Hypothalamus (tissue), 51 donors: Measurements from ENCODE around the gene TMEM144.

Source experiments
- DNase-seq, 51 donors: peaks; one replicate each; lab custom pipeline; 2025; lab: John Stamatoyannopoulos, UW

TMEM144 gene

GRCh38 chr4:158209825-158210807 is at the start of gene TMEM144:
Gene TMEM144 (plus strand): TSS chr4:158210486. CDS start chr4:158212668, 2,182 bp downstream.
- DNase-seq, result peak; percentile 48 to 96 (median 87)

GRCh38 chr4:158161551-158162354 is 48.5 kb upstream of the TMEM144 start:
- no peak for DNase-seq

GRCh38 chr4:158162631-158163030 is 47.7 kb upstream of the TMEM144 start:
- DNase-seq, result no peak

- peak in 10 of 51 donors; percentile 10 to 60 (median 30) for DNase-seq
Measured at GRCh38 chr4:158163941-158164767, 46.1 kb upstream of the TMEM144 start.

GRCh38 chr4:158164768-158165213 is 45.5 kb upstream of the TMEM144 start:
- no peak for DNase-seq

- no peak for DNase-seq
Measured at GRCh38 chr4:158166701-158167100, 43.6 kb upstream of the TMEM144 start.

- no peak for DNase-seq
Measured at GRCh38 chr4:158168606-158169005, 41.7 kb upstream of the TMEM144 start.

GRCh38 chr4:158169506-158169905 is 40.8 kb upstream of the TMEM144 start:
- no peak for DNase-seq

- DNase-seq, result peak in 4 of 51 donors; percentile 30 to 49 (median 39)
Measured at GRCh38 chr4:158169931-158170690, 40.2 kb upstream of the TMEM144 start.

GRCh38 chr4:158170691-158171561 is 39.4 kb upstream of the TMEM144 start:
- DNase-seq, result peak in 21 of 51 donors; percentile 3 to 56 (median 25)

- peak in 15 of 51 donors; percentile 1 to 83 (median 30) for DNase-seq
Measured at GRCh38 chr4:158172261-158173258, 37.7 kb upstream of the TMEM144 start, which contains the start of gene GASK1B. Gene GASK1B (minus strand): TSS chr4:158173025. CDS start chr4:158171375, 1,650 bp downstream.

- no peak for DNase-seq
Measured at GRCh38 chr4:158176108-158176507, 34.2 kb upstream of the TMEM144 start.

- no peak for DNase-seq
Measured at GRCh38 chr4:158176776-158177175, 33.5 kb upstream of the TMEM144 start.

- no peak for DNase-seq
Measured at GRCh38 chr4:158179465-158179864, 30.8 kb upstream of the TMEM144 start.

GRCh38 chr4:158181906-158182305 is 28.4 kb upstream of the TMEM144 start:
- DNase-seq, result no peak

- DNase-seq, result peak in 16 of 51 donors; percentile 7 to 59 (median 26)
Measured at GRCh38 chr4:158182736-158183135, 27.6 kb upstream of the TMEM144 start.

GRCh38 chr4:158186815-158187214 is 23.5 kb upstream of the TMEM144 start:
- no peak for DNase-seq
